Tibial nerve (tissue), 4 donors: ENCODE results near the gene SH3TC1. TPM values are rescaled to one million over a fixed set of nuclear protein-coding genes. Genes with fewer than 3 reads are reported as not detected.

Source experiments
- DNase-seq, 2 donors: peaks; one replicate each; pipeline ENCODE4 v3.0.0-alpha.2; 2019; ENCODE audit warnings: low spot score in 2 of 2
- H3K27ac ChIP-seq, 4 donors: fragments of 200-600 bp; sonication (generic) in 3 of 4; one replicate each; pipeline ENCODE4 v1.5.1; 2017 to 2019; ENCODE audit warnings: mild to moderate bottlenecking in 1 of 4
- H3K27me3 ChIP-seq, 2 donors: fragments of 200-600 bp; sonication (generic) in 1 of 2; one replicate each; pipeline versions ENCODE4 v1.5.1 to v1.6.0; 2017 to 2019
- H3K36me3 ChIP-seq, 3 donors: fragments of 200-600 bp; sonication (generic); one replicate each; pipeline ENCODE4 v1.5.1; 2018 to 2019
- H3K4me1 ChIP-seq, 4 donors: fragments of 200-600 bp; sonication (generic) in 3 of 4; one replicate each; pipeline ENCODE4 v1.5.1; 2017 to 2019
- H3K4me3 ChIP-seq, 4 donors: fragments of 200-600 bp; sonication (generic) in 3 of 4; one replicate each; pipeline ENCODE4 v1.5.1; 2017 to 2019; ENCODE audit warnings: mild to moderate bottlenecking in 1 of 4, moderate library complexity in 1 of 4
- H3K9me3 ChIP-seq, 4 donors: fragments of 200-600 bp; sonication (generic) in 3 of 4; one replicate each; pipeline ENCODE4 v1.5.1; 2017 to 2019
- EP300 ChIP-seq, 2 donors: sonication (generic); formaldehyde crosslinking; IDR thresholded peaks; one replicate each; pipeline ENCODE4 v1.6.1; 2017; ENCODE audit warnings: antibody characterized with exemption in 2 of 2, mild to moderate bottlenecking in 1 of 2
- POLR2A ChIP-seq, 2 donors: fragments of 450-650 bp; IDR thresholded peaks; one replicate each; pipeline ENCODE4 v1.6.1; 2017; ENCODE audit warnings: antibody characterized with exemption in 2 of 2, mild to moderate bottlenecking in 2 of 2, moderate library complexity in 2 of 2
- WGBS, 2 donors: methylation state at CpG; one replicate each; pipeline ENCODE4 v1.1.5; 2018; 5-methylcytosine and 5-hydroxymethylcytosine counted together
- total RNA-seq, 4 donors: library from RNA; depleted of rRNA; stranded (reverse); fragments of >200 nt; gene quantifications; one replicate each; pipeline ENCODE4 v1.1.0, GENCODE V29; 2016
- TF ChIP-seq, protein P1 (sequence below), 5 experiments: fragments of 200-600 bp in 3 of 5; fragments of 450-650 bp in 2 of 5; sonication (generic) in 3 of 5; IDR thresholded peaks; one replicate each; pipeline ENCODE4 v1.5.1; 2016 to 2019; ENCODE audit warnings: antibody characterized with exemption in 5 of 5, mild to moderate bottlenecking in 3 of 5, moderate library complexity in 2 of 5

Gene SH3TC1
- total RNA-seq, 4 donors from 2014 or later: 31.6 to 176 (median 69.7) TPM

DNA sequence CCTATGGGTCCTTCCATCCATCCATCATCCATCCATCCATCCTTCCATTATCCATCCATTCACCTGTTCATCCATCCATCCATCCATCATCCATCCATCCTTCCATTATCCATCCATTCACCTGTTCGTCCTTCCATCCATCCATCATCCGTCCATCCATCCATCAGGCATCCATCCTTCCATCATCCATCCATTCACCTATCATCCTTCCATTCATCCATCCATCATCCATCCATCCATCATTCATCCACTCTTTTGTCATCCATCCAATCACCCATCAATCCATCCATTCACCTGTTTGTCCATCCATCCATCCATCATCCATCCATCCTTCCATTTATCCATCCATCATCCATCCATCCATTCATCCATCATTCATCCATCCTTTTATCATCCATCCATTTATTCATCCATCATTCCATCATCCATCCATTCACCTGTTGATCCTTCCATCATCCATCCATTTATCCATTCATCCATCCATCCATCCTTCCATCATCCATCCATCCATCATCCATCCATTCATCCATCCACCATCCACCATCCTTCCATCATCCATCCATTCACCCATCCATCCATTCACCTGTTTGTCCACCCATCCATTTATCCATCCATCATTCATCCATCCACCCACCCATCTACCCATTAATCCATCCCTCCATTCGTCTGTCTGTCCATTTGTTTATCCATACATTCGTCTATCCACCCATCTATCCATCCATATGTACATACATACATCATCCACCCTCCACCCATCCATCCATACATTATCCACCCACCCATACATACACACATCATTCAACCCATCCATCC is 34.8 kb downstream of the SH3TC1 start:
- Histone ChIP-seq H3K27ac (no peak overlapping the region), H3K4me3 (no peak overlapping the region), H3K9me3 (no peaks in the 10 kb centered on the region), H3K27me3 (no peaks in the 10 kb centered on the region), H3K4me1 (peaks cover 0 to 3% (median 1%) of the 10 kb centered on the region in 4 donors), H3K36me3 (peaks cover 0 to 57% (median 0%) of the 10 kb centered on the region in 3 donors)
- no peak for TF ChIP-seq EP300 (IDR thresholded peaks at IDR 0.05)
- no peak for TF ChIP-seq POLR2A (IDR thresholded peaks at IDR 0.05)
- TF ChIP-seq, protein P1, sequence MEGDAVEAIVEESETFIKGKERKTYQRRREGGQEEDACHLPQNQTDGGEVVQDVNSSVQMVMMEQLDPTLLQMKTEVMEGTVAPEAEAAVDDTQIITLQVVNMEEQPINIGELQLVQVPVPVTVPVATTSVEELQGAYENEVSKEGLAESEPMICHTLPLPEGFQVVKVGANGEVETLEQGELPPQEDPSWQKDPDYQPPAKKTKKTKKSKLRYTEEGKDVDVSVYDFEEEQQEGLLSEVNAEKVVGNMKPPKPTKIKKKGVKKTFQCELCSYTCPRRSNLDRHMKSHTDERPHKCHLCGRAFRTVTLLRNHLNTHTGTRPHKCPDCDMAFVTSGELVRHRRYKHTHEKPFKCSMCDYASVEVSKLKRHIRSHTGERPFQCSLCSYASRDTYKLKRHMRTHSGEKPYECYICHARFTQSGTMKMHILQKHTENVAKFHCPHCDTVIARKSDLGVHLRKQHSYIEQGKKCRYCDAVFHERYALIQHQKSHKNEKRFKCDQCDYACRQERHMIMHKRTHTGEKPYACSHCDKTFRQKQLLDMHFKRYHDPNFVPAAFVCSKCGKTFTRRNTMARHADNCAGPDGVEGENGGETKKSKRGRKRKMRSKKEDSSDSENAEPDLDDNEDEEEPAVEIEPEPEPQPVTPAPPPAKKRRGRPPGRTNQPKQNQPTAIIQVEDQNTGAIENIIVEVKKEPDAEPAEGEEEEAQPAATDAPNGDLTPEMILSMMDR (IDR thresholded peaks at IDR 0.05): no peak
- no peak for DNase-seq
- WGBS, 2 donors: 92 to 95% methylated on average over 4 of the region's 4 CpGs

DNA sequence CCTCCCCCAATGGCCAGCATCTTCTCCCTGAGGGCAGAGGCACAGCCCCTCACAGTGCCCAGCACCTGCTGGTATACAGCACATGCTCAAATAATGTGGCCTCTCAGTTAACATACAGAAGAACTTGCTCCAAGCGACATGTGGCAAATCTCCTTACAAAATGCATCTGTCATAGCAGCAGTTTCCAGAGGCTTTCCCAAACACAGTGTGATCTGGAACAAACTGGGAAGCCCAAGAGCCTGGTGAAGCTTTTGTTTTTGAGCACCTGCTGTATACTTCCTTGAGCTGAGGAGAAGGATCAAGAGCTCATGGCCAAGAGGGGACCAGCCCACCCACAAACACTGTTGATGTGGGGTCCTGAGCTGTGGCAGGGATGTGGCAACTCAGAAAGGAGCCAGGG is 35.6 kb downstream of the SH3TC1 start:
- Histone ChIP-seq H3K9me3 (no peaks in the 10 kb centered on the region), H3K27ac (no peak overlapping the region), H3K4me3 (no peak overlapping the region), H3K36me3 (peaks cover 0 to 64% (median 0%) of the 10 kb centered on the region in 3 donors), H3K4me1 (no peaks in the 10 kb centered on the region), H3K27me3 (no peaks in the 10 kb centered on the region)
- DNase-seq: no peak
- TF ChIP-seq EP300 (IDR thresholded peaks at IDR 0.05) (no peak), POLR2A (IDR thresholded peaks at IDR 0.05) (no peak)
- TF ChIP-seq, protein P1 (IDR thresholded peaks at IDR 0.05): no peak
- 100% methylated on average over 1 of the region's 1 CpG for WGBS, 2 donors

DNA sequence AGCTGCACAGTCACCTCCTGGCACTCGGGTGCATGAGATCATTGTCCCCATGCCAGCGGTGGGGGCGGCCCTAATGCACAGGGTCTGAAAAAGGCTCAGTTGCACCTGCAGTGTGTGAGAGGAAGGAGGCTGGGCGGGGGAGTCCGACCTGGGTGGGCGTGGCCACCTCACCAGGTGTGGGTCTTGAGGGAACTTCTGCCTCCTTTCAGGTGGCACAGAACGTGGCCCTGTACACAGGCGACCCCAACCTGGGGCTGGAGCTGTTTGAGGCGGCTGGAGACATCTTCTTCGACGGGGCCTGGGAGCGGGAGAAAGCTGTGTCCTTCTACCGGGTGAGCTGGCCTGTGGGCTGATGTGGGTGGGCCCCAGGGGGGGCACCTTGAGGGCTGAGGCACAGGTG is 36.1 kb downstream of the SH3TC1 start:
- H3K4me1 ChIP-seq: no peaks in the 10 kb centered on the region
- H3K36me3 ChIP-seq: peaks cover 0 to 65% (median 0%) of the 10 kb centered on the region in 3 donors
- no peak overlapping the region for H3K4me3 ChIP-seq
- no peak for DNase-seq
- H3K9me3 ChIP-seq: no peaks in the 10 kb centered on the region
- H3K27ac ChIP-seq: no peak overlapping the region
- H3K27me3 ChIP-seq: no peaks in the 10 kb centered on the region
- TF ChIP-seq POLR2A (IDR thresholded peaks at IDR 0.05) (no peak), EP300 (IDR thresholded peaks at IDR 0.05) (no peak)
- 83 to 94% methylated on average over 11 to 13 of the region's 13 CpGs for WGBS, 2 donors

DNA sequence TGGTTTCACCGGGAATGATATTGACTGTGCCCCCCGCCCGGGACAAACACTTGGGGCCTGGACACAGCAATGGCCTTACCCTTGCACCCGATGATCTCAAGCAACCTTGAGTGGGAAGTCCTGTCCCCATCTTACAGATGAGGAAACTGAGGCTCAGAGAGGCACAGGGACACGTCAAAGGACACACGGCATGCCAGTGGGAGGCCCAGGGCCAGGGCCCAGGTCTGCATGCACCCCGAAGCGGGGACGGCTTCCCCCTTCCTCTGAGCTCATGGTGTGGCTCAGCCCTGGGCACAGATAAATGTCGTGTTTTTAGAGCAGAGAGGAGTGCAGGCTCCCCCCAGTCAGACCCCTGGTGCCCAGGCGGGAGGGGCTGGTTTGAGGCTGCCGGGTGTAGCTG is 36.6 kb downstream of the SH3TC1 start:
- TF ChIP-seq EP300 (IDR thresholded peaks at IDR 0.05) (no peak), POLR2A (IDR thresholded peaks at IDR 0.05) (no peak)
- TF ChIP-seq, protein P1 (IDR thresholded peaks at IDR 0.05): no peak

DNA sequence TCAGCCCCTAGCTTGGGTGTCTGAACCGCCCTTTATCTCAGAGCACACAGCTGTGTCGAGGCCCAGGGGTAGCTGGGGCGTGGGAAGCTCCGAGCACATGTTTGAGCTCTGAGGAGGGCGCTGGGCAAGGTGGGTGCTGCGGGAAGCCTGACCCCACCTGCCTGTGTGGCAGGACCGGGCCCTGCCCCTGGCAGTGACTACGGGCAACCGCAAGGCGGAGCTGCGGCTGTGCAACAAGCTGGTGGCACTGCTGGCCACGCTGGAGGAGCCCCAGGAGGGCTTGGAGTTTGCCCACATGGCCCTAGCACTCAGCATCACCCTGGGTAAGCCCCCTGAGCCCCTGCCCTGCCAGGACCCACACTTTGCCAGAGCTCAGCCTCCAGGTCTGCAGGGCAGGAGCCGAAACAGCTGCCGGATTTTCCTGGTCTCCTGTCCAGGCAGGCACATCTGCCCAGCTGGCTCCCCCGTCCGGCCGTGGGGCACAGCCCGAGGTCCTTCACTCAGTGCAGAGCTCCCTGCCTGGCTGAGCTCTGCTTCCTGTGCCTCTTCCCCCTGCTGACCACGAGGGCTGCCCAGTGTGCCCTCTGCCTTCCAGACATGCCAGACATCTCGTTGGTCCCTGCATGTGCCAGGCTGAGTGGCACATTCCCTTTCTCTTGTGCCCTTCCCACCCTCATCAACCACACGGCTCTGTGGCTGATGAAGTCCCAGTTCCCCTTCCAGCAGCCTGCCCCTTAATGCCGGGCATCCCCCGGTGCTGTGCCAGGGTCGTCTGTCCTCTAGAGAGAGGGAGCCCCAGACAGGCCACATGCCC is 37.2 kb downstream of the SH3TC1 start:
- Histone ChIP-seq H3K36me3 (peaks cover 0 to 65% (median 0%) of the 10 kb centered on the region in 3 donors), H3K9me3 (no peaks in the 10 kb centered on the region), H3K27me3 (no peaks in the 10 kb centered on the region), H3K4me1 (no peaks in the 10 kb centered on the region), H3K27ac (no peak overlapping the region), H3K4me3 (no peak overlapping the region)
- WGBS, 2 donors: 73 to 78% methylated on average over 18 to 23 of the region's 24 CpGs
- DNase-seq: no peak
- TF ChIP-seq, protein P1 (IDR thresholded peaks at IDR 0.05): no peak
- no peak for TF ChIP-seq EP300 (IDR thresholded peaks at IDR 0.05)
- TF ChIP-seq POLR2A (IDR thresholded peaks at IDR 0.05): no peak

More for the DNA sequence above, 36.6 kb downstream of the SH3TC1 start:
- H3K9me3 ChIP-seq: no peaks in the 10 kb centered on the region
- WGBS, 2 donors: 92 to 93% methylated on average over 9 to 12 of the region's 12 CpGs
- no peak overlapping the region for H3K4me3 ChIP-seq
- no peaks in the 10 kb centered on the region for H3K4me1 ChIP-seq
- DNase-seq: no peak
- H3K27ac ChIP-seq: no peak overlapping the region
- H3K36me3 ChIP-seq: peaks cover 0 to 65% (median 0%) of the 10 kb centered on the region in 3 donors
- no peaks in the 10 kb centered on the region for H3K27me3 ChIP-seq
